GM21825 (cell line): ENCODE measurements around the gene IL1RAPL2.

ENCODE experiments used
- ATAC-seq: cut with Tn5 transposase; IDR thresholded peaks from one replicate; pipeline ENCODE4 v1.9.1; 2021; ENCODE audit warnings: mild to moderate bottlenecking, moderate library complexity; ENCODE audit not compliant: unreplicated experiment

Gene IL1RAPL2

GRCh38 chrX:105543283-105543682 is 977.3 kb downstream of the IL1RAPL2 start:
- no peak for ATAC-seq

GRCh38 chrX:105550043-105550663 is 984.2 kb downstream of the IL1RAPL2 start:
- ATAC-seq, result no peak

GRCh38 chrX:105552395-105552794 is 986.4 kb downstream of the IL1RAPL2 start:
- ATAC-seq, result no peak

- no peak for ATAC-seq
Measured at GRCh38 chrX:105553118-105553517, 987.1 kb downstream of the IL1RAPL2 start.

GRCh38 chrX:105564501-105564900 is 998.5 kb downstream of the IL1RAPL2 start:
- ATAC-seq, result no peak

GRCh38 chrX:105565856-105566255 is 999.9 kb downstream of the IL1RAPL2 start:
- no peak for ATAC-seq

GRCh38 chrX:105567082-105567481 is 1001.1 kb downstream of the IL1RAPL2 start:
- ATAC-seq, result no peak

- ATAC-seq, result no peak
Measured at GRCh38 chrX:105608745-105609144, 1042.7 kb downstream of the IL1RAPL2 start.

- ATAC-seq, result no peak
Measured at GRCh38 chrX:105609530-105609929, 1043.5 kb downstream of the IL1RAPL2 start.

- ATAC-seq, result no peak
Measured at GRCh38 chrX:105610411-105610810, 1044.4 kb downstream of the IL1RAPL2 start.

GRCh38 chrX:105618393-105619101 is 1052.5 kb downstream of the IL1RAPL2 start:
- ATAC-seq, result no peak

GRCh38 chrX:105634180-105634579 is 1068.2 kb downstream of the IL1RAPL2 start:
- no peak for ATAC-seq

- ATAC-seq, result no peak
Measured at GRCh38 chrX:105635794-105636193, 1069.8 kb downstream of the IL1RAPL2 start.

- ATAC-seq, result no peak
Measured at GRCh38 chrX:105636667-105637066, 1070.7 kb downstream of the IL1RAPL2 start.

GRCh38 chrX:105645667-105646357 is 1079.8 kb downstream of the IL1RAPL2 start:
- ATAC-seq, result no peak

- ATAC-seq, result no peak
Measured at GRCh38 chrX:105646592-105647372, 1080.8 kb downstream of the IL1RAPL2 start.

GRCh38 chrX:105647749-105648148 is 1081.8 kb downstream of the IL1RAPL2 start:
- ATAC-seq, result no peak

- ATAC-seq, result no peak
Measured at GRCh38 chrX:105648732-105649131, 1082.7 kb downstream of the IL1RAPL2 start.

- ATAC-seq, result no peak
Measured at GRCh38 chrX:105650577-105650976, 1084.6 kb downstream of the IL1RAPL2 start.

- no peak for ATAC-seq
Measured at GRCh38 chrX:105650986-105651385, 1085.0 kb downstream of the IL1RAPL2 start.

- ATAC-seq, result no peak
Measured at GRCh38 chrX:105653891-105654290, 1087.9 kb downstream of the IL1RAPL2 start.
